Endothelial cell of umbilical vein (primary cell): ENCODE measurements around the gene CCIN. TPM values are rescaled to one million over a fixed set of nuclear protein-coding genes. Genes with fewer than 3 reads are reported as not detected.

Experiments used
- BruUV-seq: library from RNA; stranded (reverse); fragments of 400-500 nt; replicated peaks from 2 replicates; lab custom pipeline; 2021; lab: Mats Ljungman, UMichigan
- CTCF ChIA-PET: fragments of 300-600, 350-600 bp; sonication (Branson Sonifier 250); formaldehyde crosslinking; loops from one replicate; lab custom pipeline; 2021; ENCODE audit warnings: antibody characterized with exemption, inconsistent platforms; lab: Charles Lee
- POLR2A ChIA-PET: fragments of 300-600, 350-600 bp; sonication (Branson Sonifier 250); formaldehyde crosslinking; loops from one replicate; lab custom pipeline; 2021; ENCODE audit warnings: antibody characterized with exemption, inconsistent platforms; lab: Charles Lee
- DNase-seq: peaks from one replicate; pipeline ENCODE4 v3.0.0-alpha.2; 2011; ENCODE audit warnings: low read depth, low spot score
- FAIRE-seq: peaks from 2 replicates; lab custom pipeline; 2011; peaks lifted over from hg19 to GRCh38; lab: Jason Lieb, UNC
- H2AFZ ChIP-seq: 2 replicates; pipeline ENCODE4 v1.6.0; 2012; ENCODE audit warnings: low read depth, low read length, control low read depth, inconsistent platforms
- H3K27ac ChIP-seq: 2 replicates; pipeline ENCODE4 v1.5.1; 2011; ENCODE audit warnings: low read depth, mild to moderate bottlenecking, control low read depth, low read length, moderate library complexity; ENCODE audit not compliant: insufficient read depth
- H3K27me3 ChIP-seq, 2 experiments: 2 replicates each; pipeline versions ENCODE4 v1.6.0 to v1.6.1; 2011; ENCODE audit warnings: low read length in 2 of 2, mixed read lengths in 1 of 2; ENCODE audit not compliant: control insufficient read depth in 2 of 2, insufficient read depth in 2 of 2
- H3K36me3 ChIP-seq, 2 experiments: 2 replicates in 1 of 2; 3 replicates in 1 of 2; pipeline ENCODE4 v1.5.1; 2011; ENCODE audit warnings: low read length in 2 of 2, mild to moderate bottlenecking in 1 of 2, moderate library complexity in 1 of 2; ENCODE audit not compliant: control insufficient read depth in 2 of 2, insufficient read depth in 2 of 2; ENCODE audit errors: extremely low read depth in 1 of 2
- H3K4me1 ChIP-seq: 3 replicates; pipeline ENCODE4 v1.5.1; 2011; ENCODE audit warnings: mild to moderate bottlenecking, low read length; ENCODE audit not compliant: control insufficient read depth, insufficient read depth; ENCODE audit errors: extremely low read depth
- H3K4me2 ChIP-seq: 2 replicates; pipeline ENCODE4 v1.6.1; 2011; ENCODE audit warnings: low read length, control low read depth, mixed read lengths; ENCODE audit not compliant: insufficient read depth
- H3K4me3 ChIP-seq, 3 experiments: fragments of 200-600 bp in 1 of 3; sonication (generic), shearing (Covaris generic) in 1 of 3; replicated peaks in 1 of 3; 2 replicates each; pipeline ENCODE4 v1.5.1; 2011 to 2016; ENCODE audit warnings: control low read depth in 3 of 3, low read length in 3 of 3, mild to moderate bottlenecking in 2 of 3, inconsistent platforms in 1 of 3, low read depth in 1 of 3, moderate library complexity in 1 of 3; ENCODE audit not compliant: insufficient read depth in 1 of 3
- H3K79me2 ChIP-seq: 2 replicates; pipeline ENCODE4 v1.6.0; 2012; ENCODE audit warnings: low read length, inconsistent platforms; ENCODE audit not compliant: control insufficient read depth, insufficient read depth
- H3K9ac ChIP-seq: replicated peaks from 2 replicates; pipeline ENCODE3; 2011; ENCODE audit warnings: low read length, control low read depth; ENCODE audit not compliant: insufficient read depth; ENCODE audit errors: extremely low read depth
- H3K9me1 ChIP-seq: replicated peaks from 3 replicates; pipeline ENCODE4 v1.6.0; 2011; ENCODE audit warnings: mild to moderate bottlenecking, low read length; ENCODE audit not compliant: control insufficient read depth, insufficient read depth; ENCODE audit errors: extremely low read depth
- H3K9me3 ChIP-seq: replicated peaks from 2 replicates; pipeline ENCODE4 v1.5.1; 2012; ENCODE audit warnings: low read length, inconsistent platforms; ENCODE audit not compliant: control insufficient read depth, insufficient read depth
- H4K20me1 ChIP-seq: replicated peaks from 2 replicates; pipeline ENCODE3; 2011; ENCODE audit warnings: mild to moderate bottlenecking, low read length; ENCODE audit not compliant: control insufficient read depth, insufficient read depth; ENCODE audit errors: extremely low read depth
- CTCF ChIP-seq, 2 donors: IDR thresholded peaks; 1 replicate in 1 of 2; 2 replicates in 1 of 2; pipeline ENCODE4 v1.5.1; 2011; ENCODE audit warnings: low read length in 2 of 2, mild to moderate bottlenecking in 2 of 2, moderate library complexity in 2 of 2, control low read depth in 1 of 2, inconsistent platforms in 1 of 2, low read depth in 1 of 2; ENCODE audit not compliant: insufficient read depth in 1 of 2; ENCODE audit errors: extremely low read depth in 1 of 2
- EZH2 ChIP-seq: IDR thresholded peaks from 2 replicates; pipeline ENCODE4 v1.6.1; 2012; ENCODE audit warnings: borderline replicate concordance, low read depth, mild to moderate bottlenecking, moderate library complexity, low read length, inconsistent platforms; ENCODE audit not compliant: severe bottlenecking
- FOS ChIP-seq: IDR thresholded peaks from 2 replicates; pipeline ENCODE4 v1.6.1; 2011; ENCODE audit warnings: mild to moderate bottlenecking, low read length, moderate library complexity, borderline replicate concordance; ENCODE audit not compliant: insufficient read depth
- GATA2 ChIP-seq: IDR thresholded peaks from 2 replicates; pipeline ENCODE4 v1.7.0; 2011; ENCODE audit warnings: low read depth, mild to moderate bottlenecking, moderate library complexity, mixed read lengths, low read length; ENCODE audit not compliant: insufficient read length, insufficient read depth
- JUN ChIP-seq: IDR thresholded peaks from 2 replicates; pipeline ENCODE4 v1.6.1; 2011; ENCODE audit warnings: borderline replicate concordance, low read depth; ENCODE audit not compliant: insufficient read length, insufficient read depth
- MAX ChIP-seq: IDR thresholded peaks from 2 replicates; pipeline ENCODE4 v1.6.1; 2011; ENCODE audit not compliant: insufficient read depth, insufficient read length
- MYC ChIP-seq: IDR thresholded peaks from one replicate; pipeline ENCODE4 v1.6.1; 2011; ENCODE audit warnings: mild to moderate bottlenecking, low read depth, low read length
- POLR2A ChIP-seq: IDR thresholded peaks from 2 replicates; pipeline ENCODE4 v1.6.1; 2012; ENCODE audit warnings: low read depth, mild to moderate bottlenecking, control low read depth, low read length
- POLR2AphosphoS5 ChIP-seq: IDR thresholded peaks from 2 replicates; pipeline ENCODE4 v1.6.1; 2012; ENCODE audit warnings: low read depth, mild to moderate bottlenecking, control low read depth, low read length, moderate library complexity; ENCODE audit not compliant: insufficient read depth
- dilution Hi-C: fragments of 300-500 bp; cut with MboI; formaldehyde crosslinking; loops from one replicate; pipeline ENCODE4 v1.15.0; 2019; ENCODE audit warnings: low sequenced_read_pairs; ENCODE audit not compliant: extremely low pct_ligation_motif_present
- intact Hi-C: fragments of 100-400 bp; cut with micrococcal nuclease; formaldehyde crosslinking; loops from one replicate; pipeline ENCODE4 v1.10.0; 2022
- polyA plus RNA-seq, 4 experiments: library from polyadenylated mRNA; depleted of rRNA in 3 of 4; stranded (reverse) in 3 of 4; unstranded in 1 of 4; fragments of >200 nt; gene quantifications; 2 replicates each; pipeline versions ENCODE4 v1.2.1 to v1.2.3, GENCODE V29; 2011 to 2012; ENCODE audit warnings: missing spikeins in 1 of 4
- total RNA-seq: library from RNA; stranded (reverse); gene quantifications from 2 replicates; pipeline ENCODE4 v1.2.3, GENCODE V29; 2021

The CCIN gene
- total and polyA plus RNA-seq, 2 donors (not counting 3 experiments of a cell fraction or from before 2014, with no cell fraction given) = 0.22 to 1.2 TPM

GRCh38 chr9:36191290-36191645 lies 22.1 kb downstream of the CCIN start:
- Histone ChIP-seq H3K9me1 (no peaks in the 10 kb centered on the region), H3K27me3 (no peaks in the 10 kb centered on the region), H3K27ac (peak overlapping the region; percentile 78), H3K79me2 (peaks cover 52% of the 10 kb centered on the region), H3K4me1 (peaks cover 31% of the 10 kb centered on the region), H4K20me1 (no peaks in the 10 kb centered on the region), H3K9ac (peak overlapping the region; percentile 96), H3K36me3 (no peaks in the 10 kb centered on the region), H2AFZ (peak overlapping the region; percentile 46), H3K9me3 (no peaks in the 10 kb centered on the region), H3K4me3 (peak overlapping the region; percentile 80 to 93 (median 90)), H3K4me2 (peak overlapping the region; percentile 89)
- intact Hi-C loops (loop anchor here (5.0 kb wide), 1 partner anchor 136 kb away; no protein-coding TSS in a partner anchor), dilution Hi-C loops (no loop called here)
- POLR2A ChIA-PET = interaction anchor here (1.0 to 1.7 kb wide), 2 partner anchors 10 to 25 kb away, joined by 4 to 8 read pairs; no protein-coding TSS in a partner anchor
- DNase-seq = peak; percentile 46
- CTCF ChIA-PET = interaction anchor here (0.6 to 4.3 kb wide), 17 partner anchors 10 to 236 kb away, joined by 3 to 29 read pairs (median 7); partner anchors contain the start of gene GLIPR2
- peak; percentile 67 for FAIRE-seq
- TSS peak; percentile 53 for BruUV-seq
- no peak for TF ChIP-seq GATA2
- no peak for TF ChIP-seq MAX
- TF ChIP-seq POLR2AphosphoS5 = no peak
- no peak for TF ChIP-seq FOS

GRCh38 chr9:36191686-36192085 lies 22.5 kb downstream of the CCIN start:
- no peaks in the 10 kb centered on the region for H3K9me3 ChIP-seq
- H2AFZ ChIP-seq = no peak overlapping the region
- H3K4me1 ChIP-seq = peaks cover 31% of the 10 kb centered on the region
- DNase-seq (peak; percentile 24), FAIRE-seq (no peak)
- H3K9ac ChIP-seq = peak overlapping the region; percentile 96
- CTCF ChIA-PET = interaction anchor here (1.1 to 4.3 kb wide), 6 partner anchors 10 to 136 kb away, joined by 3 to 24 read pairs (median 10); no protein-coding TSS in a partner anchor
- dilution Hi-C loops (no loop called here), intact Hi-C loops (loop anchor here (5.0 kb wide), 1 partner anchor 136 kb away; no protein-coding TSS in a partner anchor)
- H3K4me2 ChIP-seq = peak overlapping the region; percentile 89
- TF ChIP-seq POLR2AphosphoS5 = no peak
- no peak for TF ChIP-seq JUN
- no peak for TF ChIP-seq MAX
- no peak for TF ChIP-seq POLR2A
- no peak for TF ChIP-seq MYC
- TF ChIP-seq CTCF (IDR thresholded peaks at IDR 0.05; ENCODE audit: extremely low read depth in 1 of 2, insufficient read depth in 1 of 2, low read depth in 1 of 2, low read length in 2 of 2) = no peak
- no peak for TF ChIP-seq EZH2
- TF ChIP-seq GATA2 = no peak
- TF ChIP-seq FOS = no peak
- H3K27me3 ChIP-seq = no peaks in the 10 kb centered on the region
- H3K9me1 ChIP-seq = no peaks in the 10 kb centered on the region
- peak overlapping the region; percentile 78 for H3K27ac ChIP-seq
- peaks cover 56% of the 10 kb centered on the region for H3K79me2 ChIP-seq
- H3K36me3 ChIP-seq = no peaks in the 10 kb centered on the region
- BruUV-seq = no TSS peak
- H4K20me1 ChIP-seq = no peaks in the 10 kb centered on the region
- peak overlapping the region; percentile 80 to 93 (median 90) for H3K4me3 ChIP-seq
- POLR2A ChIA-PET = interaction anchor here (1.7 kb wide), 1 partner anchor 10 kb away, joined by 8 read pairs; no protein-coding TSS in a partner anchor
